ENCODE results near the gene SLC9A8.
A peak's percentile ranks its signal among the peaks of the same experiment; 100 is the strongest.

SLC9A8 gene

DNA sequence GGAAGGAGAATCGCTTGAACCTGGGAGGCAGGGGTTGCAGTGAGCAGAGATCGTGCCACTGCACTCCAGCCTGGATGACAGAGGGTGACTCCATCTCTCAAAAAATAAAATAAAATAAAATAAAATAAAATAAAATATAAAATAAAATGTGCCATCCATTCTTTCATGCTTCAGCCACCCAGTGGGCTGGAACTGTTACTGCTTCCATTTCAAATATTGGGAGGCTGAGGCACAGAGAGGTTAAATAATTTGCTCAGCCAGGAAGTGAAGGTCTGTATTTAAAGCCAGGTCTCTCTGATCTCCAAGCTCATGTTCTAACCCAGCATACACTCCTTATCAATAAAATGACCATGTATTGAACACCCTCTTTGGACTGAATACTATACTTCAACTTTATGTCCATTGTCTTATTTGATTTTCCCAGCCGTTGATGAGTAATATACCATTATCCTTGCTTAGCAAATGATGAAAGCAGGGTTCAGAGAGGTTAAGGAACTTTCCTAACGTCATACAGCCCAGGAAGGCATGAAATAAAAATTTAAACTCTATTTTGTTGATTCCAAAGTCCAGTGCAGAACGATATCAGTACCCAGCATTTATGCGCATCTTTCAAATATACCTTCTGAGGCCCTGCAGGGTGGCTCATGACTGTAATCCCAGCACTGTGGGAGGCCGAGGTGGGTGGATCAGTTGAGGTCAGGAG lies 25.8 kb upstream of the SLC9A8 start:
- no peaks in the 10 kb centered on the region for H3K27me3 ChIP-seq (ENCODE audit: control insufficient read depth in 1 of 2, insufficient read depth in 2 of 2, low read length in 2 of 2)
- H3K9me3 ChIP-seq (ENCODE audit: control insufficient read depth in 1 of 2, low read length in 2 of 2): no peaks in the 10 kb centered on the region
- peaks cover 0 to 19% of the 10 kb centered on the region in 2 donors for H3K4me1 ChIP-seq (ENCODE audit: control insufficient read depth in 1 of 2, insufficient read depth in 2 of 2, low read length in 2 of 2)
- H3K9ac ChIP-seq (ENCODE audit: low read depth in 1 of 2, low read length in 2 of 2): no peak overlapping the region
- no peak overlapping the region for H3K27ac ChIP-seq (ENCODE audit: low read depth, low read length)
- H3K36me3 ChIP-seq (ENCODE audit: control insufficient read depth in 1 of 2, insufficient read depth in 2 of 2, low read length in 2 of 2): no peaks in the 10 kb centered on the region
- no peak overlapping the region for H3K4me3 ChIP-seq (ENCODE audit: low read depth in 1 of 2, low read length in 2 of 2)

DNA sequence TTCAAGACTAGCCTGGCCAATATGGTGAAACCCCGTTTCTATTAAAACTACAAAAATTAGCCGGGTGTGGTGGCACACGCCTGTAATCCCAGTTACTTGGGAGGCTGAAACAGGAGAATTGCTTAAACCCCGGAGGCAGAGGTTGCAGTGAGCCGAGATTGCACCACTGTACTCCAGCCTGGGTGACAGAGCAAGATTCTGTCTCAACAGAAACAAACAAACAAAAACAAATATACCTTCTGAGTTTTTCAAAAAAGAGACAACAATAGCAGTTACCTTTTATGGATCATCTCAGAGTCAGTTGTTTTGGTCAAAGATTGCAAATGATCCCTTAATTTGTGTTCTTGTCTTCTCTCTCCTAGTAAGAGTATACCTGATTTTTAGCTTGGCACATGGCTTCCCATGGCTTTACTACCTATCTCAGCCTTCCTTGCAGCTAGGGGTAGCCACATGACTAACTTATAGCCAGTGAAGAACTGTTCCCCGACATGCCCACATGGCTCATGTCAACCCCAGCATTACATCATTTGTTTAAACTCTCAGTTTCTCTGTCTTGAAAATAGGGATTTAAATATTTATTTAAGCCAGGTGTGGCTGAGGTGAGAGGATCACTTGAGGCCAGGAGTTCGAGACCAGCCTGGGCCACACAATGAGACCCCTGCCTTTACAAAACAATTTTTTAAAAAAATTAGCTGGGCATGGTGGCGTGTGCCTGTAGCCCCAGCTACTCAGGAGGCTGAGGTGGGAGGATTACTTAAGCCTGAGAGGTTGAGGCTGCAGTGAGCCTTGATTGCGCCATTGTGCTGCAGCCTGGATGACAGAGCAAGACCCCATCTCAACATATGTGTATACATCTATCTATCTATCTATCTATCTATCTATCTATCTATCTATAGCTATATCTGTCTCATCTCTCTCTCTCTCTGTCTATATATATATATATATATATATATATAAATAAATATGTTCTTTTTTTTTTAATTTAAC lies 25.0 kb upstream of the SLC9A8 start:
- H3K4me3 ChIP-seq (ENCODE audit: low read depth in 1 of 2, low read length in 2 of 2): no peak overlapping the region
- H3K9me3 ChIP-seq (ENCODE audit: control insufficient read depth in 1 of 2, low read length in 2 of 2): no peaks in the 10 kb centered on the region
- peaks cover 0 to 19% of the 10 kb centered on the region in 2 donors for H3K4me1 ChIP-seq (ENCODE audit: control insufficient read depth in 1 of 2, insufficient read depth in 2 of 2, low read length in 2 of 2)
- H3K27ac ChIP-seq (ENCODE audit: low read depth, low read length): no peak overlapping the region
- H3K9ac ChIP-seq (ENCODE audit: low read depth in 1 of 2, low read length in 2 of 2): no peak overlapping the region
- H3K36me3 ChIP-seq (ENCODE audit: control insufficient read depth in 1 of 2, insufficient read depth in 2 of 2, low read length in 2 of 2): no peaks in the 10 kb centered on the region
- no peaks in the 10 kb centered on the region for H3K27me3 ChIP-seq (ENCODE audit: control insufficient read depth in 1 of 2, insufficient read depth in 2 of 2, low read length in 2 of 2)

DNA sequence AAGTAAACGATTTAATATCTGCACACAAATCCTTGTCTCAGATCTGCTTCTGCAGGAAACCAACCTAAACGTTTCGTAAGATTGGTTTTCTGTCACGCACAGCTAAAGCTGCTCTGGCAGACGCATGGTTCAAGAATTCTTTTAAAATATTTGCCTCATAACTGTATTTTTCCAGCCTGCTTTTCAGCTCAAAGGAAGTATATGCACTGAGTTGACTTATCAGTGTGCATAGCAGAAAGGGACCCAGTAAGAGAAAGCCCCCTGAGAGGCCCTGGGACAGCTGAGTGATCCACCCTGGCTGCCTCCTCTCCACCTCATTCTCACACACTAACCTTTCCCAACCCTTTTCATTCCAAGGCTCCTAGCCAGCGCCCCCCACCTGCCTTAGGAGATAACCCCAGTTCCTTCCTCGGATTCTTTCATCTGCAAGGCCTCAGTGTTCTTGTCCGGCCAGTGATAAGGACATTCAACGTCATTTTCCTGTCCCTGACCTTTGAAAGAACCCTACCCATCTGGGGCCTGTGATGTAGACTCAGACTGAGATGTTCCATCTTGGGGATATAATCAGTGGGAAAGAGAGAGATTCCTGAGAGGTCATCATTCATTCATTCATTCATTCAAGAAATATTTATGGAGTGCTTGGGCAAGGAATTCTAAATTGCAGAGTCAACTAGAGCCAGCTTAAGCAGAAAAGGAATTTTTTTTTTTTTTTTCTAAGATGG lies 22.4 kb upstream of the SLC9A8 start:
- Histone ChIP-seq H3K36me3 (ENCODE audit: control insufficient read depth in 1 of 2, insufficient read depth in 2 of 2, low read length in 2 of 2) (no peaks in the 10 kb centered on the region), H3K27ac (ENCODE audit: low read depth, low read length) (no peak overlapping the region), H3K27me3 (ENCODE audit: control insufficient read depth in 1 of 2, insufficient read depth in 2 of 2, low read length in 2 of 2) (no peaks in the 10 kb centered on the region), H3K9ac (ENCODE audit: low read depth in 1 of 2, low read length in 2 of 2) (no peak overlapping the region), H3K9me3 (ENCODE audit: control insufficient read depth in 1 of 2, low read length in 2 of 2) (no peaks in the 10 kb centered on the region), H3K4me3 (ENCODE audit: low read depth in 1 of 2, low read length in 2 of 2) (no peak overlapping the region), H3K4me1 (ENCODE audit: control insufficient read depth in 1 of 2, insufficient read depth in 2 of 2, low read length in 2 of 2) (peaks cover 20 to 35% of the 10 kb centered on the region in 2 donors)

DNA sequence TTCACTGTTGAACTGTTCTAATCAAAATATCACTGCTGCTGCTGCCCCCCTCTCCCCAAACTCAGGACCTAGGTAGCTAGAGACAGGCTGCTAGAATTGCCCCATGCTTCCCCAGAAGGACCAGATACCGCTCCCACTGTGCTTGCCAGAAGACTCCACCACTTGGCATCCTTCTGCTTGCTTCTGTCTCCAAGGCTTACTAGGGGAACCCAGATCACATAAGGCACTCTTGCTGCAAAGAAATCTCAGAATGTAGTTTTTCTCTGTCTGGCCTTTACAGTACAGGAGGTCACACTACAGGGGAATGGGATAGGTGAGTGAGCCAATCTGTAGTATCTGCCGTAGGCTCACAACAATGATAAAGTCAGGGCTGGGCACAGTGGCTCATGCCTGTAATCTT lies 21.5 kb upstream of the SLC9A8 start:
- no peaks in the 10 kb centered on the region for H3K27me3 ChIP-seq (ENCODE audit: control insufficient read depth in 1 of 2, insufficient read depth in 2 of 2, low read length in 2 of 2)
- H3K4me3 ChIP-seq (ENCODE audit: low read depth in 1 of 2, low read length in 2 of 2): no peak overlapping the region
- H3K36me3 ChIP-seq (ENCODE audit: control insufficient read depth in 1 of 2, insufficient read depth in 2 of 2, low read length in 2 of 2): no peaks in the 10 kb centered on the region
- no peak overlapping the region for H3K27ac ChIP-seq (ENCODE audit: low read depth, low read length)
- H3K9ac ChIP-seq (ENCODE audit: low read depth in 1 of 2, low read length in 2 of 2): no peak overlapping the region
- H3K9me3 ChIP-seq (ENCODE audit: control insufficient read depth in 1 of 2, low read length in 2 of 2): no peaks in the 10 kb centered on the region
- H3K4me1 ChIP-seq (ENCODE audit: control insufficient read depth in 1 of 2, insufficient read depth in 2 of 2, low read length in 2 of 2): peaks cover 20 to 36% of the 10 kb centered on the region in 2 donors

DNA sequence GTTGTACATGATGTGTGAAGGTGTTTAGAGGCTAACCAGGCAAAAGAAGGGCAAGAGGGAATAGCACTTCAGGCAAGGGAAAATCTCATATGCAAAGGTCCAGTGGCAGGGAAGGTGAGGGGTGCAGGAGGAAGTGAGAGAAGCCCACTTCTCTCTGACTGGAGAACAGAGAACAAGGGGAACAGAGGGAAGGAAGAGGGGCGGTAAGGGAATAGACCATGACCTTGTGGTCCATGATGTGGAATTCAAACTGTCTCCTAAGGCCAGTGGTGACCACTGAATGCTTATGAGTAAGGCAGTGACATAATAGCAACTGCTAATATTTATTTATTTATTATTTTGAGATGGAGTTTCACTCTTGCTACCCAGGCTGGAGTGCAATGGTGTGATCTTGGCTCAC lies 20.6 kb upstream of the SLC9A8 start:
- H3K9me3 ChIP-seq (ENCODE audit: control insufficient read depth in 1 of 2, low read length in 2 of 2): no peaks in the 10 kb centered on the region

DNA sequence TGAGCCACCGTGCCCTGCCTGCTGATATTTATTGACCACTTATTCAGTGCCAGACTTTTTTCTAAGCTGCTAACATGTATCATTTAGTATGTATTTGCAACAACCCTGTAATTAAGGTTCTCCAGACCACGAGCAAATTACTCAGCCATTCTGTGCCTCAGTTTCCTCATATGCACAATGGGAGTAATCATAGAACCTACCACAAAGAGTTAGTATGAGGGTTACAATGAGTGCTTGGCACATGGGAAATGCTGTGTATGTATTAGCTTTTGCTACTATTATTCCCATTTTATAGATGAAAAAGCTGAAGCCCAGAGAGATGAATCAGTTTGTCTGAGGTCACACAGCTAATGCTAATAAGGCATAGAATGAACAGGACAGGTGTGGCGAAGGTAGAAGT lies 20.0 kb upstream of the SLC9A8 start:
- no peak overlapping the region for H3K4me3 ChIP-seq (ENCODE audit: low read depth in 1 of 2, low read length in 2 of 2)
- peaks cover 20 to 37% of the 10 kb centered on the region in 2 donors for H3K4me1 ChIP-seq (ENCODE audit: control insufficient read depth in 1 of 2, insufficient read depth in 2 of 2, low read length in 2 of 2)
- H3K9me3 ChIP-seq (ENCODE audit: control insufficient read depth in 1 of 2, low read length in 2 of 2): no peaks in the 10 kb centered on the region
- no peak overlapping the region for H3K27ac ChIP-seq (ENCODE audit: low read depth, low read length)
- H3K9ac ChIP-seq (ENCODE audit: low read depth in 1 of 2, low read length in 2 of 2): no peak overlapping the region
- H3K27me3 ChIP-seq (ENCODE audit: control insufficient read depth in 1 of 2, insufficient read depth in 2 of 2, low read length in 2 of 2): no peaks in the 10 kb centered on the region
- no peaks in the 10 kb centered on the region for H3K36me3 ChIP-seq (ENCODE audit: control insufficient read depth in 1 of 2, insufficient read depth in 2 of 2, low read length in 2 of 2)

More for the DNA sequence above, 20.6 kb upstream of the SLC9A8 start:
- H3K27me3 ChIP-seq (ENCODE audit: control insufficient read depth in 1 of 2, insufficient read depth in 2 of 2, low read length in 2 of 2): no peaks in the 10 kb centered on the region
- no peak overlapping the region for H3K27ac ChIP-seq (ENCODE audit: low read depth, low read length)
- no peaks in the 10 kb centered on the region for H3K36me3 ChIP-seq (ENCODE audit: control insufficient read depth in 1 of 2, insufficient read depth in 2 of 2, low read length in 2 of 2)
- no peak overlapping the region for H3K9ac ChIP-seq (ENCODE audit: low read depth in 1 of 2, low read length in 2 of 2)
- H3K4me1 ChIP-seq (ENCODE audit: control insufficient read depth in 1 of 2, insufficient read depth in 2 of 2, low read length in 2 of 2): peaks cover 20 to 35% of the 10 kb centered on the region in 2 donors
- no peak overlapping the region for H3K4me3 ChIP-seq (ENCODE audit: low read depth in 1 of 2, low read length in 2 of 2)

DNA sequence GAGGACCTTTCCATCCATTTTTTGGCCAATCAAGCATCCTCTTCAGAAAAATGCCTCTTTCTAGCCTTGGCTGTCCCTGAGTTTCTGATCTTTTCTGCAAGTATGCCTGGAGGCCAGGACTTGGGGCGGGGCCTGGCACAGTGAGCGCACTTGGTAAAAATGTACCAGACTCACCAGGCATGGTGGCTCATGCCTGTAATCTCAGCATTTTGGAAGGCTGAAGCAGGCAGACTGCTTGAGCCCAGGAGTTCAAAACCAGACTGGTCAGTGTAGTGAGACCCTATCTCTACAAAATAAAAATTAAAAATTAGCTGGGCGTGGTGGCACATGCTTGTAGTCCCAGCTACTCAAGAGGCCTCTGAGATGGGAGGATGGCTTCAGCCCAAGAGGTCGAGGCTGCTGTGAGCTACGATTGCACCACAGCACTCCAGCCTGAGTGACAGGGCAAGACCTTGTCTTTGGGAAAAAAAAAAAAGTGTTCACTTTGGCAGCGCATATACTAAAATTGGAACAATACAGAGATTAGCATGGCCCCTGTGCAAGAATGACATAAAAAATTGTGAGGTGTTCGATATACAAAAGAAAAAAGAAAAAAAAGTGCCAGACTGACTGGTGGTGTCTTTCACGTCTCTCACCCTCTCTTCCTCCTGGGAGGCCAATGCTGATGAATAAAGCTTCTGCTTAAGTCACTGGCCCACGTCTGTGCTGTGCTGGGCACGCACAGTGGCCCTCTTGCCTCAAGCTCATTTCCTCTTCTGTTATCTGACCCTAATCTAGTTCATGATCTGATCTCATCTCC lies 18.1 kb upstream of the SLC9A8 start:
- Histone ChIP-seq H3K9ac (ENCODE audit: low read depth in 1 of 2, low read length in 2 of 2) (no peak overlapping the region), H3K36me3 (ENCODE audit: control insufficient read depth in 1 of 2, insufficient read depth in 2 of 2, low read length in 2 of 2) (no peaks in the 10 kb centered on the region), H3K9me3 (ENCODE audit: control insufficient read depth in 1 of 2, low read length in 2 of 2) (no peaks in the 10 kb centered on the region), H3K27me3 (ENCODE audit: control insufficient read depth in 1 of 2, insufficient read depth in 2 of 2, low read length in 2 of 2) (no peaks in the 10 kb centered on the region), H3K27ac (ENCODE audit: low read depth, low read length) (peak overlapping the region; percentile 38), H3K4me3 (ENCODE audit: low read depth in 1 of 2, low read length in 2 of 2) (no peak overlapping the region), H3K4me1 (ENCODE audit: control insufficient read depth in 1 of 2, insufficient read depth in 2 of 2, low read length in 2 of 2) (peaks cover 20 to 37% of the 10 kb centered on the region in 2 donors)

DNA sequence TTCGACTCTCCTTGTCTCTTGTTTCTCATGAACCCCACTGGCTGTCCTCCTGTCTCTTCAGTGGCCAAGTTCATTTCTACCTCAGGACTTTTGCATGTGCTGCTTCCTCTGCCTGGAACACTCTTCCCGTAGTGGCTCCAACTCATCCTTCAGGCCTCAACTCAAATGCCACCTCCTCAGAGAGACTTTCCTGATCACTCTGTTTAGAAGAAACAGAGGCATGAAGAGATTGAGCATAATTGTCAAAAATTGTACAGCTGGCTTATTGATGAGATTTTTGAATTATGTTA lies 17.5 kb upstream of the SLC9A8 start:
- H3K9ac ChIP-seq (ENCODE audit: low read depth in 1 of 2, low read length in 2 of 2): no peak overlapping the region
- no peaks in the 10 kb centered on the region for H3K27me3 ChIP-seq (ENCODE audit: control insufficient read depth in 1 of 2, insufficient read depth in 2 of 2, low read length in 2 of 2)
- no peaks in the 10 kb centered on the region for H3K9me3 ChIP-seq (ENCODE audit: control insufficient read depth in 1 of 2, low read length in 2 of 2)
- H3K36me3 ChIP-seq (ENCODE audit: control insufficient read depth in 1 of 2, insufficient read depth in 2 of 2, low read length in 2 of 2): no peaks in the 10 kb centered on the region
- H3K4me3 ChIP-seq (ENCODE audit: low read depth in 1 of 2, low read length in 2 of 2): no peak overlapping the region
- no peak overlapping the region for H3K27ac ChIP-seq (ENCODE audit: low read depth, low read length)
- peaks cover 20 to 31% of the 10 kb centered on the region in 2 donors for H3K4me1 ChIP-seq (ENCODE audit: control insufficient read depth in 1 of 2, insufficient read depth in 2 of 2, low read length in 2 of 2)

DNA sequence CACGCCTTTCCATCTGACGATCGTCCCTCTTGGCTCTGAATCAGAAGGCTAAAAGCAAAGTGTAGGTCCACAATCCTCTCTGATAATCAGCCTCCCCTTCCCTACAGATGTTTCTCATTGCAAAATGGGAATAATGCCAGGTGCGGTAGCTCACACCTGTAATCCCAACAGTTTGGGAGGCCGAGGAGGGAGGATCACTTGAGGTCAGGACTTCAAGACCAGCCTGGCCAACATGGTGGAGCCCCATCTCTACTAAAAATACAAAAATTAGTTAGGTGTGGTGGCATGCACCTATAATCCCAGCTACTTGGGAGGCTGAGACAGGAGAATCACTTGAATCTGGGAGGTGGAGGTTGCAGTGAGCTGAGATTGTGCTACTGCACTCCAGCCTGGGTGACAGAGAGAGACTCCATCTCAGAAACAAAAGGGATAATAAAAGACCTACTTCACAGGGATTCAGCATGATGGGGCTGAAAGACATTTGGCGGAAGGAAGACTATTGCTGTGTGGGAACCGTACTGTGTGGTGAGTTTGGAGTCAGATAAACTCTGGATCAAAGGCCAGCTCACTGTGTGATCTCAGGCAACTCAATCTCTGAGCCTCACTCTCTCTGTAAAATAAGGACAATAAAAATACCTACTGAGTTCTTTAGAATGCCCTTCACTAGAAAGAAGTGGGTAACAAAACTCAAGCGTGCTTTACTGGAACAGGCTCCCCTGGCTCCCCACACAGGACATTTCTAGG lies 15.9 kb upstream of the SLC9A8 start:
- H3K36me3 ChIP-seq (ENCODE audit: control insufficient read depth in 1 of 2, insufficient read depth in 2 of 2, low read length in 2 of 2): no peaks in the 10 kb centered on the region
- H3K4me3 ChIP-seq (ENCODE audit: low read depth in 1 of 2, low read length in 2 of 2): no peak overlapping the region
- no peaks in the 10 kb centered on the region for H3K9me3 ChIP-seq (ENCODE audit: control insufficient read depth in 1 of 2, low read length in 2 of 2)
- no peak overlapping the region for H3K27ac ChIP-seq (ENCODE audit: low read depth, low read length)
- no peaks in the 10 kb centered on the region for H3K27me3 ChIP-seq (ENCODE audit: control insufficient read depth in 1 of 2, insufficient read depth in 2 of 2, low read length in 2 of 2)
- H3K4me1 ChIP-seq (ENCODE audit: control insufficient read depth in 1 of 2, insufficient read depth in 2 of 2, low read length in 2 of 2): peaks cover 20 to 23% of the 10 kb centered on the region in 2 donors
- H3K9ac ChIP-seq (ENCODE audit: low read depth in 1 of 2, low read length in 2 of 2): no peak overlapping the region

Data from duodenal mucosa (tissue), 2 donors.